Thoracic aorta (tissue), 2 donors: Measurements from ENCODE around the gene KRTAP1-3. TPM values are rescaled to one million over a fixed set of nuclear protein-coding genes. Genes with fewer than 3 reads are reported as not detected.
"Not testable (repeated sequence)": the region's sequence is repeated elsewhere in the genome, so short reads cannot be mapped to it uniquely, and the experiment has no call there.

Experiments used
- ATAC-seq: fragments of 150-250 bp; one replicate; pipeline ENCODE4 v1.8.0; 2017; ENCODE audit warnings: low read depth; ENCODE audit not compliant: insufficient number of reproducible peaks, low FRiP score
- DNase-seq: peaks from one replicate; pipeline ENCODE4 v3.0.0-alpha.2; 2020; ENCODE audit warnings: low spot score
- H3K27ac ChIP-seq, 2 donors: fragments of 200-600 bp; sonication (generic); 1 replicate in 1 of 2; 2 replicates in 1 of 2; pipeline ENCODE4 v1.5.1; 2016; ENCODE audit warnings: mild to moderate bottlenecking in 2 of 2, moderate library complexity in 2 of 2
- H3K27me3 ChIP-seq: fragments of 200-600 bp; sonication (generic); replicated peaks from 2 replicates; pipeline ENCODE4 v1.6.0; 2016; ENCODE audit warnings: mild to moderate bottlenecking; ENCODE audit not compliant: insufficient read depth
- H3K36me3 ChIP-seq: fragments of 200-600 bp; sonication (generic); one replicate; pipeline ENCODE4 v1.5.1; 2016
- H3K4me1 ChIP-seq, 2 donors: fragments of 200-600 bp; sonication (generic); 1 replicate in 1 of 2; 2 replicates in 1 of 2; pipeline versions ENCODE4 v1.5.1 to v1.6.0; 2016; ENCODE audit warnings: low read depth in 2 of 2, mild to moderate bottlenecking in 1 of 2; ENCODE audit not compliant: control insufficient read depth in 1 of 2
- H3K4me3 ChIP-seq: fragments of 200-600 bp; sonication (generic); 2 replicates; pipeline ENCODE4 v1.5.1; 2016; ENCODE audit warnings: mild to moderate bottlenecking
- H3K9me3 ChIP-seq: fragments of 200-600 bp; sonication (generic); 2 replicates; pipeline ENCODE4 v1.5.1; 2016
- total RNA-seq, 2 donors: library from RNA; depleted of rRNA; stranded (reverse); fragments of >200 nt; gene quantifications; one replicate each; pipeline versions ENCODE4 v1.1.0 to v1.2.3, GENCODE V29; 2016
- TF ChIP-seq, protein P1 (sequence below): fragments of 200-600 bp; sonication (generic); IDR thresholded peaks from one replicate; pipeline ENCODE4 v1.5.1; 2019; ENCODE audit warnings: antibody characterized with exemption

The KRTAP1-3 gene
- total RNA-seq, 2 donors from 2014 or later, result not detected

DNA sequence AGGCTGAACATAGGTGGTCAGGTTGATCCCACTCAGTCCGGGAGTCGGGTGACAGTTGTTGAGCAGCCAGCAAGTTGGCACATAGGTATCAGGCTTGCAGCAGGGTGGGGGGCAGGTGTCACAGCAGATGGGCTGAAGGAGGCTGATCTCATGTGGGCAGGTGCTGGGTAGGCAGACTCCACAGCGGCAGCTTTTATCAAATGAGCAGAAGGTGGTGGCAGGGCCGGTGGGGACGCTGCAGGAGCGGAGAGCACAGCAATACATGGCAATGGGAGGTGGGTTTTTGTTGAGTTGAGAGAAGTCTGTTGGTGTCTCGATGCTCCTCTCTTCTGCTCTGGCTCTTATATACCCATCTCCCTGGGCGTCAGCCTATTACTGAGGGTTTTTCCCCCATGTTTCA is 25.9 kb downstream of the KRTAP1-3 start, which contains the start of gene KRTAP3-1:
KRTAP3-1 (minus strand) TSS at position 318 of the 400 bp plus-strand sequence; CDS start at position 264, 54 bp downstream.
- no peak within 1 kb of the TSS for H3K4me3 ChIP-seq
- ATAC-seq (no peak), DNase-seq (no peak)
- no peaks in the 10 kb centered on the region for H3K27me3 ChIP-seq
- no peaks in the 10 kb centered on the region for H3K4me1 ChIP-seq
- no peaks in the 10 kb centered on the region for H3K9me3 ChIP-seq
- no peak within 1 kb of the TSS for H3K27ac ChIP-seq
- TF ChIP-seq, protein P1, sequence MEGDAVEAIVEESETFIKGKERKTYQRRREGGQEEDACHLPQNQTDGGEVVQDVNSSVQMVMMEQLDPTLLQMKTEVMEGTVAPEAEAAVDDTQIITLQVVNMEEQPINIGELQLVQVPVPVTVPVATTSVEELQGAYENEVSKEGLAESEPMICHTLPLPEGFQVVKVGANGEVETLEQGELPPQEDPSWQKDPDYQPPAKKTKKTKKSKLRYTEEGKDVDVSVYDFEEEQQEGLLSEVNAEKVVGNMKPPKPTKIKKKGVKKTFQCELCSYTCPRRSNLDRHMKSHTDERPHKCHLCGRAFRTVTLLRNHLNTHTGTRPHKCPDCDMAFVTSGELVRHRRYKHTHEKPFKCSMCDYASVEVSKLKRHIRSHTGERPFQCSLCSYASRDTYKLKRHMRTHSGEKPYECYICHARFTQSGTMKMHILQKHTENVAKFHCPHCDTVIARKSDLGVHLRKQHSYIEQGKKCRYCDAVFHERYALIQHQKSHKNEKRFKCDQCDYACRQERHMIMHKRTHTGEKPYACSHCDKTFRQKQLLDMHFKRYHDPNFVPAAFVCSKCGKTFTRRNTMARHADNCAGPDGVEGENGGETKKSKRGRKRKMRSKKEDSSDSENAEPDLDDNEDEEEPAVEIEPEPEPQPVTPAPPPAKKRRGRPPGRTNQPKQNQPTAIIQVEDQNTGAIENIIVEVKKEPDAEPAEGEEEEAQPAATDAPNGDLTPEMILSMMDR, result no peak
- no peaks in the 10 kb centered on the region for H3K36me3 ChIP-seq

DNA sequence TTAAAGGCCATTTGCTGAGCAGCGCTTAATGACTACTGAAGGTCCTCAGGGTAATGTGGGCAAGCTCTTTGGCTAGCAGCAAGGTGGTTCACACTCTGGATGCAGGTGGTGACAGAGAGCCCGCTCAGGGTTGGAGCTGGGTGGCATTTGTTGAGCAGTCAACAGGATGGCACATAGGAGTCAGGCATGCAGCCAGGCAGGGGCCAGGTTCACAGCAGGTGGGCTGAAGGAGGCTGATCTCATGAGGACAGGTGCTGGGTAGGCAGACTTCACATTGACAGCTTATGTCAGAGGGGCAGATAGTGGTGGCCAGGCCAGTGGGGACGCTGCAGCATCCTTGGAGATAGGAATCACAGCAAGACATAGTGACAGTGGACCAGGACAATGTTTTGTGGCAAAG is 30.3 kb downstream of the KRTAP1-3 start:
- no peaks in the 10 kb centered on the region for H3K4me1 ChIP-seq

DNA sequence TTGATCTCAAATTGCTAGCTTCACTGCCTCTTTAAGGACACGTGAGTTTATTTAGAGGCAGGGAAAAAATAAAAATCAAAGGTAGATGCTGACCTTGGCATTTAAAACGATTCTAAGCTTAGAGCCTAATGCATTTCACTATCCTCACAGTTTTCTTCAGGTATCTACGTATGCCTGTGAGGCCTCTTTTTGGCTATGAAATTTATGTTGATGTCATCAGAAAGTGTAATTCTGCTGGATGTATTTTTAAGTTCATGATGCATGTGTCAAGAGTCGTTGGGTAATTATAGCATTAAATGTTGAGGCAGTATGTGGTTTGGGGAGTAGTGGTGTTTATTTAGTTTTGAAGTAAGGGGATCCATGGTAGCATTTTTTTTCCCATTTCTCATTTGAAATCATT is 30.7 kb downstream of the KRTAP1-3 start:
- Histone ChIP-seq H3K27me3 (no peaks in the 10 kb centered on the region), H3K4me3 (no peak overlapping the region), H3K9me3 (no peaks in the 10 kb centered on the region), H3K27ac (no peak overlapping the region), H3K4me1 (no peaks in the 10 kb centered on the region), H3K36me3 (no peaks in the 10 kb centered on the region)
- DNase-seq, result no peak
- TF ChIP-seq, protein P1, result no peak
- no peak for ATAC-seq

More for the DNA sequence above, 30.3 kb downstream of the KRTAP1-3 start:
- ATAC-seq, result no peak
- no peaks in the 10 kb centered on the region for H3K27me3 ChIP-seq
- TF ChIP-seq, protein P1, result no peak
- DNase-seq, result no peak
- H3K9me3 ChIP-seq, result no peaks in the 10 kb centered on the region
- no peak overlapping the region for H3K4me3 ChIP-seq
- no peaks in the 10 kb centered on the region for H3K36me3 ChIP-seq
- H3K27ac ChIP-seq, result no peak overlapping the region

DNA sequence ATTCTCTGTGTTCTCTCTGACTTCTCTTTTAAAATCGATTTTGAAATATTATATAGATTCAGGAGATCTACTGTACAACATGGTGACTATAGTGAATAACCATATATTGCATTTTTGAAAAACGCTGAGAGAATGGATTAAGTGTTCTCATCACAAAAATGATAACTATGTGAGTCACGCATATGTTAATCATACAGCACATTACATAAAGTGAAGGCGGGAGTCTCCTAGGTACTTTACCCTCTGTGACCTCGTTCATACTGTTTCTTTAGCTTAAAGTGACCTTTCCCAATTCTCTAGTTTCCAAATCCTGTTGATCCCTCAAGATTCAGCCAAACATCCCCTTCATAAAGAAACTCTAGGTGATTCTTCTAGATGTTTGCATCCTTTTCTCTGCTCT is 31.9 kb downstream of the KRTAP1-3 start:
- ATAC-seq, result no peak
- TF ChIP-seq, protein P1, result no peak
- DNase-seq, result no peak
- H3K27ac ChIP-seq, result no peak overlapping the region
- H3K36me3 ChIP-seq, result no peaks in the 10 kb centered on the region
- H3K27me3 ChIP-seq, result no peaks in the 10 kb centered on the region
- no peaks in the 10 kb centered on the region for H3K4me1 ChIP-seq
- H3K4me3 ChIP-seq, result no peak overlapping the region
- no peaks in the 10 kb centered on the region for H3K9me3 ChIP-seq

DNA sequence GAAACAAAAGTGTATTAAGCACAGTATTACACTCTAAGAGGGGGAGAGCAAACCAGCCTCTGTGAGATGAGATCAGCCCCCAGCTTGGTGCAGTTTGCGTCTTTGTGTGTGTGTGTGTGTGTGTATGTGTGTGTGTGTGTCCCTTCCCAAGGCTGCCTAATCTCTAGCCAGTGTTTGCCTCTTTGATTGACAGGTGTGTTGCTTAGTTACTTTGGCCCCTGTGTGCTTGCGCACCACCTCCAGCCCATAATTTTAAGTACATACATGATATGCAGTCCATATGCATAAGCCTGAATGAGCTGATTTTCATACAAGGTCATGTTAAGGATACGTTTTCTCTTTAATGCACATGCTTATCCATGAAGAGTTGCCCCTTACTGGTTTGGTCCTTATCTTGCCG is 32.9 kb downstream of the KRTAP1-3 start:
- ATAC-seq (no peak), DNase-seq (no peak)
- no peaks in the 10 kb centered on the region for H3K27me3 ChIP-seq
- TF ChIP-seq, protein P1, result no peak
- no peaks in the 10 kb centered on the region for H3K36me3 ChIP-seq
- H3K4me3 ChIP-seq, result no peak overlapping the region
- no peaks in the 10 kb centered on the region for H3K9me3 ChIP-seq
- H3K27ac ChIP-seq, result no peak overlapping the region
- H3K4me1 ChIP-seq, result no peaks in the 10 kb centered on the region

DNA sequence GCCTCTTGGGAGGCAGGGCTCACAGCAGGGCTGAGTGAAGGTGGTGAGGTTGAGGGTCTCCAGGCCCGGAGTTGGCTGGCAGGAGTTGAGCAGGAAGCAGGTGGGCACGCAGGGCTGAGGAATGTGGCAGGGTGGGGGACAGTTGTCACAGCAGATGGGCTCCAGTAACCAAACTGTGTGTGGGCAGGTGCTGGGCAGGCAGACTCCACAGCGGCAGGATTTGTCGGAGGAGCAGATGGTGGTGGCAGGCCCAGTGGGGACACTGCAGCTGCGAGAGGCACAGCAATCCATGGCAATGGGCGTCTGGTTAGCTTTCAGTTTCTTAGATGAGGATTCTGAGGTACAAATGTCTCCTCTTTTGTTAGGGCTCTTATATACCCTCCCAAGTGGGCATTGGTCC is 35.1 kb downstream of the KRTAP1-3 start, which contains the start of gene KRTAP3-2:
KRTAP3-2 (minus strand) TSS at position 344 of the 400 bp plus-strand sequence; CDS start at position 291, 53 bp downstream.
- H3K9me3 ChIP-seq, H3K27me3 ChIP-seq, ATAC-seq, H3K4me1 ChIP-seq, H3K36me3 ChIP-seq, DNase-seq, H3K4me3 ChIP-seq, H3K27ac ChIP-seq: not testable (repeated sequence)
